RPMI8226 (cell line): Measurements from ENCODE around the gene SDHC.
A peak's percentile ranks its signal among the peaks of the same experiment; 100 is the strongest.
"Not testable (repeated sequence)": the region's sequence is repeated elsewhere in the genome, so short reads cannot be mapped to it uniquely, and the experiment has no call there.

ENCODE experiments used
- DNase-seq: peaks from one replicate; pipeline ENCODE4 v3.0.0-alpha.2; 2015

The SDHC gene

DNA sequence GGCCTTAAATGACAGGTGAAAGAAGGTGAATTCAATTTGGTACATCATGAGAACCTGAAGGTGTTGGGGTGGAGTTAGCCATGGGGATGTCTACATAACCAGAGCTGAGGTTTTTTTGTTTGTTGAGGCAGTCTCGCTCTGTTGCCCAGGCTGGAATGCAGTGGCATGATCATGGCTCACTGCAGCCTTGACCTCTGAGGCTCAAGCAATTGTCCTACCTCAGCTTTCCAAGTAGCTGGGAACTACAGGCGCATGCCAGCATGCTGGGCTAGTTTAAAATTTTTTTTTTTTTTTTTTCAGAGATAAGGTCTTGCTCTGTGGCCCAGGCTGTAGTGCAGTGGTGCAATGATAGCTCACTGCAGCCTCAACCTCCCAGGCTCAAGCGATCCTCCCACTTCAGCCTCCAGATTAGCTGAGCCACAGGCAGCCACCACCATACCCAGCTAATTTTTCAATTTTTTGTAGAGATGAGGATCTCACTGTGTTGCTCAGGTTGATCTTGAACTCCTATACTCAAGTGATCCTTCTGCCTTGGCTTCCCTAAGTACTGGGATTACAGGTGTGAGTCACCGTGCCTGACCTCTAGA is 2.5 kb upstream of the SDHC start:
- no peak for DNase-seq

DNA sequence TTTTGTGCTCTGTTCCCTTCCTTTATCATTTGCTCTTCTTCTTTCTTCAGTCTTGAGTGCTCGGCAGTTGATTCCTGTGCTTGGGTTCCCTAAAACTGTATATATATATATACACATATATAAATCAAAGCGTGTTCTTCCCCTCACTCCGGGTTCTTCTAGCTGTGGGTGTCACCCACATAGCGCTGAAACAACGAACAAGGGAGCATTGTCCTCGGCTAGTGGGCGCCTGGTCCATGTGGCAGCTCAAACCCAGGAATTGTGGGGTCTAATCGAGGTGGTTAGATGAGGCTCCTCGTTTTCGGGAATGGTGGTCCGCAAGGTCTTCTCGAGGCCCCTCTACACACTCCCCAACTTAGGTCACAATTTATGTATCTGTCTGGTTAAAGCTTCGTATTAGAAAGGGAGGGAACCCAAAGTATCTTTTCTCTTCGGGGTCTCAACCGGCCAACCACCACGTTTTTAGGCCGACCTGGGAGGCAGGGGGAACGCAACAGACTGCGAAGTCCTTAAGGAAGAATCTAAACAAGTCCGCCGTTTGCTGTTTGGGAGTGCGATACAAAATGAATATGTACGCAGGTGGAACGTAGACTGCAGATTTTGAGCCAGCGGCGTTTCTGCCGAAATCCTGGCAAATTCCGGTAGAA is 504 bp upstream of the SDHC start:
- no peak for DNase-seq

- DNase-seq, result not testable (repeated sequence)
Measured at GRCh38 chr1:161315841-161316674, 1.9 kb downstream of the SDHC start.

- no peak for DNase-seq
Measured at GRCh38 chr1:161324020-161324419, 9.8 kb downstream of the SDHC start.

DNA sequence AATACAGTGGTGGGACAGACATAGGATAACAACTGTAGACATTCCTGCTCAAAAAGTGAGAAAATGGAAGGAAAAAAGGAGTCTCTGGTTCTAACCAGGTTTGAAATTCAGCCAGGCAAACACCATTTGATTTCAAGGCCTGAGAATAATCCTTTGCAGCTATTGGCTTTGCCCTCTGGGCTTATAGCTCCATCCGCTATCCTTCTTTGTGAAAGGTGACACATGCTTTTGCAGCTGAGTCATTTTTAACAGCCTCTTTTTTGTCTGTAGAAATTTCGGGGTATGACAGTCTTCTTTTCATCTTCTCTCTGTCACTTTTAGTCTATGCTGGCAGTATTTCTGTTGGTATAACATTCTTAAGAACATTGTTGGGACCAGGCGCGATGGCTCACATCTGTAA is 16.2 kb downstream of the SDHC start:
- no peak for DNase-seq

DNA sequence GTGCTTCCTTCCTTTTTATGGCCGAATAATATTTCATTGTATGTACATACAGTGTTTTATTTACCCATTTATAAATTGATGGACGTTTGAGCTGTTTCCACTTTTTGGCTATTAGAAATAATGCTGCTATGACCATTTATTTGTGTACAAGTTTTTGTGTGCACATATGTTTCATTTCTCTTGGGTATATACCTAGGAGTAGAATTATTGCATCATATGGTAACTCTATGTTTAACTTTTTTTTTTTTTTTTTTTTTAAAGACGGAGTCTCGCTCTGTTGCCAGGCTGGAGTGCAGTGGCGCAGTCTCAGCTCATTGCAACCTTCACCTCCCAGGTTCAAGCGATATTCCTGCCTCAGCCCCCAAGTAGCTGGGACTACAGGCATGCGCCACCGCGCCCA is 19.0 kb downstream of the SDHC start:
- DNase-seq, result no peak

DNA sequence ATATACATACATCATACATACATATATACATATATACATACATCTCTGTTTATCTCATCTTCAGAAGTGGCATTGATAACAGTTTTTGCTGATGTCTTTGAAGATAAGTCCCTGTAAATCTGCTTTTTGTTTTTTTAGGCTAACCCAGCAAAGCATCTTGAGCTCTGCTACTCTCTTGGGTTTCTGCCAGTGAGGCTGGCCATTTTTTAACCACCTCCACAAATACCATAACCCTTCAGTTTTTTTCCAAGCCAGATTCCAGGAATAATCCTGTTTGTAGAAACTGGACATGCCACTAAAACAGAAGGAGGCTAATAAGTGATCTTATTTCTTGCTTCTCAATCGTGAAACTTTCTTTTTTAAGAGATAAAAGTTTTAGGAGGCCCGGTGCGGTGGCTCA is 21.6 kb downstream of the SDHC start:
- DNase-seq, result no peak

GRCh38 chr1:161342177-161342576 is 28.0 kb downstream of the SDHC start:
- DNase-seq, result no peak

GRCh38 chr1:161342821-161343220 is 28.6 kb downstream of the SDHC start:
- DNase-seq, result no peak

- DNase-seq, result no peak
Measured at GRCh38 chr1:161350671-161351070, 36.5 kb downstream of the SDHC start.

DNA sequence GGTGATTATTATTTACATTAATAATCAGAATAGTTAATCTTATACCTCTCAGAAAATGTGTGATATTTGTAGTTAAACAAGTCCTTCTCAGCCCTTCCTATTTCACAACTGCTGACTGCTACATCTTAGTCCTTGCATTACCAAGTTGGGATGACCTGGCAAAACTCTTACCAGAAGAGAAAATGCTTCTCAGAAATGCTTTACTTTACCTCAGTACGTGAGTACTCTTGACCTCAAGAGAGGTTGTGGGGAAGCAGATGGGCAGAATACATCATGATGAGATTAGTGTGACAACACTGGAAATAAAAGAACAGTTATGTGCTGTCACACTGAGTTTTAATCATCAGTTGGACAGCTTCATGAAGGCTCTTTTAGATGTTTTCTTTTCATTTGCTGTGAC is 37.3 kb downstream of the SDHC start:
- no peak for DNase-seq

GRCh38 chr1:161357073-161357472 is 42.9 kb downstream of the SDHC start:
- no peak for DNase-seq

GRCh38 chr1:161359291-161359690 is 45.1 kb downstream of the SDHC start:
- DNase-seq, result no peak

DNA sequence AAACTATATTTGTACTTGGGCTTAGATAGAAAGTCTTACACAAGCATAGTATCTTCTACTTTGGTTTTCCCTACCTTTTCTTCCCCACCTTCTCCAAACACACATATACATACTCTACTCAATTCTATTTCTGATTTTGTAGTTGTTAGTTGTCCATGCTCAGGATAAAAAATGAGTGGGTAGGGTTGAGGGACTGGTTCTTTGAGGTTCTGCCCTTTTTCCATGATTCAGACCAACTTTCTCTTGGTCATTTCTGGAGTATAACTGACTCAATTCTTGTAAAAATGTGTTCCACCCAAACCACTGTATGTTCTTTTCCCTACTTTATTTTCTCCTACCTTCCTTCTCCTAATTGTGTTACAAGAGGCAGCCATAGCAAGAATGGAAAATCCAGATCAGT is 50.2 kb downstream of the SDHC start:
- DNase-seq, result no peak

GRCh38 chr1:161365207-161365606 is 51.0 kb downstream of the SDHC start:
- DNase-seq, result no peak

DNA sequence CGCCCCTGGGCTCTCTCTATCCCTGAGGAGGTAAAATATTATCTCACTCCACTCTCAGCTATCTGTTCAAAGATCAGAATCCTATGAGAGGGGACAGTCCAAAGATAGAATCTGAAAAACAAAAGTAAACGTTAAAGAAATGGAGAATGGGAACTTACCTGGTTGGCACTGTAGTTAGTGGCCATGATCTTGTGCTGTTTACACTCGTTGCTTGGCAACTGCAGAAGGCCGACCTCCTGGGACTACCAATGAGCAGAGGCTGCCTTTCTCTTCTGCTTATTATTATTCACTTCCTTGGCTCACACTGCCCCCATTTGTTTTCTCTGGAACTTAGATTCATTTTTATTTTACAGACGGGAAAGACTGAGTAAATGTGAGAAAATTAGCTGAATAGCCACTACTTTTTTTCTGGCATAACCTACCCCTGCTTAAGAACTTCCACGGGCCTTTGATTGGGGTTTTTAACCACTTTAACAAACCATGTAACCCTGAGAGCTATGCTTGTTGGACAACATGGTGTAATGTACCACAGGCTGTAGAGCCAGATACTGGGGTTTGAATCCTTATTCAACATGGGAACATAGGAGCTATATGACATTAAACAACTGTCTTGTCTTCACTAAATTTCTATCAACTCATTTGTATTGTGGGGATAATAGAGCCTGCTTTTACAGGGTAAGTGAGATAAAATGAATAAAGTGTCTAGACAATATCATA is 53.7 kb downstream of the SDHC start, which contains the start of gene CFAP126:
TSS of gene CFAP126 (minus strand) at position 193 of the 717 bp plus-strand sequence. CDS start at position 185, 8 bp downstream.
- DNase-seq, result peak; percentile 65

DNA sequence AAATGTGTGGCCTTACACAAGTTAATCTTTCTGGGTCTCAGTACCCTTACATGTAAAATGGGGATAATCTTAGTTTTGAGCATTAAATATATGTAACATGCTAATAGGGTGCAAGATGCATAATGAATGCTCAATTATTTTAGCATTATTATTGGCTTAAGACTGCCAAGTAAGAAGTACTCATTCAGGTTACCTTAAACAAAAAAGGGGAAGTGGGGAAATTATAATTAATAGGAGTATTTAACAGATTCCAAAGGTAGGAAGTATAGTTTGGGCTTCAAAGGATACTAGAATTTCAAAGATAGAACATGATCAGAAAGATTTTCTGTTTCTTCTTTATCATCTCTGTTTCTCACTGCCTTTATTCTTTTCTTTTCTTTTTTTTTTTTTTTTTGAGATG is 59.3 kb downstream of the SDHC start:
- DNase-seq, result no peak

- DNase-seq, result peak; percentile 31
Measured at GRCh38 chr1:161374373-161374772, 60.2 kb downstream of the SDHC start.

- DNase-seq, result no peak
Measured at GRCh38 chr1:161378014-161378413, 63.8 kb downstream of the SDHC start.

- DNase-seq, result peak; percentile 24
Measured at GRCh38 chr1:161379071-161379470, 64.9 kb downstream of the SDHC start.

DNA sequence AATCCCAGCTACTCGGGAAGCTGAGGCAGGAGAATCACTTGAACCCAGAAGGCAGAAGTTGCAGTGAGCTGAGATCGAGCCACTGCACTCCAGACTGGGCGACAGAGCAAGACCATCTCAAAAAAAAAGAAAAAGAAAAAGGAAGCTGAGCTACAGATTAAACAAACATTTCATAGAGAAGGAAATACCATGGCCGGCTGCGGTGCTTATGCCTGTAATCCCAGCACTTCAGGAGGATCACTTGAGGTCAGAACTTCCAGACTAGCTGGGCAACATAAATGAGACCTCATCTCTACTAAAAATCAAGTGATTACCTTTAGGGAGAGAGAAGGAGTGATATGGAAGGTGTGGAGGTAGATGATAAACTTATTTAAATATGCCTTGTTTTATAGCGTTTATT is 67.5 kb downstream of the SDHC start:
- DNase-seq, result no peak

DNA sequence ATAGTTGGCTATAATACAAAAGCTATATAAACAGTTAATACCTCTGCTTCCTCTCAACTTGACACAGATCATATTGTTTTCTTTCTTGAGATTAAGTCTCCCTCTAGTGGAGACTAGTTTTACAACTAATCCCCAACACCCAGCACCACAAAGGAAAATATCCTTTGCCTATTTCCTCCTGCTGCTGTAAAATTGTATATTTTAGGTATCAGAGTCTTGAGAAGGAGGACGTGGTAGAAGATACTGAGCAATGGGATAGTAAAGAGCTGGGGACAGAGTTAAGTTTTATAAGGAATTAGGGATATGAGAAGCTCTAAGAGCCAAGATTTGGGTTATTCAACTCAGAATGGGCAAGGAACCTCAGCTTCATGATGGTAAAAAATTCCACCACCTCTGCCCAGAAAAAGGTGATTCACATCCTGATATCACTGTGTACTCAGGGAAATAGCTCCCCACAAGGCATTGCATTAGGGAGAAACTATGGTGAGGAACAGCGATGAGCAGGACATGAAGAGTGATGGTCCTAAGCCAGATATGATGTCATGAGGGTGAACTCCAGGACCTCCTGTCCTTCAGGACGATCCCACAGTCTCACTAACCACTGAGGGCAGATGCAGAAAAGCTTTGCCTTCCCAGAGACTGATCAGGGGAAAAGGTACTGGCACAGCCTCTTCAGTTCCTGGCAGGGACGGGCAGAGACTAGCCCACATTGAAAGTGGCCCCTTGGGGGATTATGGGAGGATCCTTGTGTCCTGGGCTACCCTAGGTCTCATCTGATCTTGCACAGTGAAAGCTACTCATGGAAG is 68.2 kb downstream of the SDHC start:
- peak; percentile 56 for DNase-seq

DNA sequence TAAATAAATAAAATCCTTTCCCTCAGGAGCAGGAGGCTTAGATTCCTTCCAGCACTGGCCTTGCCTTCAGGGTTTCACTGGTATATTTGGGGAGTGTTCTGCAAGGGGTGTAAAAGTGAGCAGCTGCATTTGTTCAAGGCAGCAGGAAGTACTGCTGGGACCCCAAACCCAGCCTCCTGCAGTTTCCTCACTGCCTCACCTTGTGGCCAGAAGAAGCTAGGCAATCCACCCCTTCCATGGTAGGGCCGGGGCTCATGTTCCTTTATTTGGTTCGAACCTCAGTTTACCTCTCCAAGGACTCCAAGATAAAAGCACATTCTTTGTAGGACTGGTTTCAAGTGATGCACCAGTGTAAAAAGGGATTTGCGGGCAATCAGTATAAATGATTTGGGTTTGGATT is 74.5 kb downstream of the SDHC start:
- DNase-seq, result no peak
